Endothelial cell of umbilical vein (primary cell): ENCODE data around the gene TSPAN5. TPM values are rescaled to one million over a fixed set of nuclear protein-coding genes. Genes with fewer than 3 reads are reported as not detected.

Experiments
- BruUV-seq: library from RNA; stranded (reverse); fragments of 400-500 nt; replicated peaks from 2 replicates; lab custom pipeline; 2021; lab: Mats Ljungman, UMichigan
- CTCF ChIA-PET: fragments of 300-600, 350-600 bp; sonication (Branson Sonifier 250); formaldehyde crosslinking; loops from one replicate; lab custom pipeline; 2021; ENCODE audit warnings: antibody characterized with exemption, inconsistent platforms; lab: Charles Lee
- POLR2A ChIA-PET: fragments of 300-600, 350-600 bp; sonication (Branson Sonifier 250); formaldehyde crosslinking; loops from one replicate; lab custom pipeline; 2021; ENCODE audit warnings: antibody characterized with exemption, inconsistent platforms; lab: Charles Lee
- DNase-seq: peaks from one replicate; pipeline ENCODE4 v3.0.0-alpha.2; 2011; ENCODE audit warnings: low read depth, low spot score
- FAIRE-seq: peaks from 2 replicates; lab custom pipeline; 2011; peaks lifted over from hg19 to GRCh38; lab: Jason Lieb, UNC
- H2AFZ ChIP-seq: 2 replicates; pipeline ENCODE4 v1.6.0; 2012; ENCODE audit warnings: low read depth, low read length, control low read depth, inconsistent platforms
- H3K27ac ChIP-seq: 2 replicates; pipeline ENCODE4 v1.5.1; 2011; ENCODE audit warnings: low read depth, mild to moderate bottlenecking, control low read depth, low read length, moderate library complexity; ENCODE audit not compliant: insufficient read depth
- H3K27me3 ChIP-seq, 2 experiments: 2 replicates each; pipeline versions ENCODE4 v1.6.0 to v1.6.1; 2011; ENCODE audit warnings: low read length in 2 of 2, mixed read lengths in 1 of 2; ENCODE audit not compliant: control insufficient read depth in 2 of 2, insufficient read depth in 2 of 2
- H3K36me3 ChIP-seq, 2 experiments: 2 replicates in 1 of 2; 3 replicates in 1 of 2; pipeline ENCODE4 v1.5.1; 2011; ENCODE audit warnings: low read length in 2 of 2, mild to moderate bottlenecking in 1 of 2, moderate library complexity in 1 of 2; ENCODE audit not compliant: control insufficient read depth in 2 of 2, insufficient read depth in 2 of 2; ENCODE audit errors: extremely low read depth in 1 of 2
- H3K4me1 ChIP-seq: 3 replicates; pipeline ENCODE4 v1.5.1; 2011; ENCODE audit warnings: mild to moderate bottlenecking, low read length; ENCODE audit not compliant: control insufficient read depth, insufficient read depth; ENCODE audit errors: extremely low read depth
- H3K4me2 ChIP-seq: 2 replicates; pipeline ENCODE4 v1.6.1; 2011; ENCODE audit warnings: low read length, control low read depth, mixed read lengths; ENCODE audit not compliant: insufficient read depth
- H3K4me3 ChIP-seq, 3 experiments: fragments of 200-600 bp in 1 of 3; sonication (generic), shearing (Covaris generic) in 1 of 3; replicated peaks in 1 of 3; 2 replicates each; pipeline ENCODE4 v1.5.1; 2011 to 2016; ENCODE audit warnings: control low read depth in 3 of 3, low read length in 3 of 3, mild to moderate bottlenecking in 2 of 3, inconsistent platforms in 1 of 3, low read depth in 1 of 3, moderate library complexity in 1 of 3; ENCODE audit not compliant: insufficient read depth in 1 of 3
- H3K79me2 ChIP-seq: 2 replicates; pipeline ENCODE4 v1.6.0; 2012; ENCODE audit warnings: low read length, inconsistent platforms; ENCODE audit not compliant: control insufficient read depth, insufficient read depth
- H3K9ac ChIP-seq: replicated peaks from 2 replicates; pipeline ENCODE3; 2011; ENCODE audit warnings: low read length, control low read depth; ENCODE audit not compliant: insufficient read depth; ENCODE audit errors: extremely low read depth
- H3K9me1 ChIP-seq: replicated peaks from 3 replicates; pipeline ENCODE4 v1.6.0; 2011; ENCODE audit warnings: mild to moderate bottlenecking, low read length; ENCODE audit not compliant: control insufficient read depth, insufficient read depth; ENCODE audit errors: extremely low read depth
- H3K9me3 ChIP-seq: replicated peaks from 2 replicates; pipeline ENCODE4 v1.5.1; 2012; ENCODE audit warnings: low read length, inconsistent platforms; ENCODE audit not compliant: control insufficient read depth, insufficient read depth
- H4K20me1 ChIP-seq: replicated peaks from 2 replicates; pipeline ENCODE3; 2011; ENCODE audit warnings: mild to moderate bottlenecking, low read length; ENCODE audit not compliant: control insufficient read depth, insufficient read depth; ENCODE audit errors: extremely low read depth
- CTCF ChIP-seq, 2 donors: IDR thresholded peaks; 1 replicate in 1 of 2; 2 replicates in 1 of 2; pipeline ENCODE4 v1.5.1; 2011; ENCODE audit warnings: low read length in 2 of 2, mild to moderate bottlenecking in 2 of 2, moderate library complexity in 2 of 2, control low read depth in 1 of 2, inconsistent platforms in 1 of 2, low read depth in 1 of 2; ENCODE audit not compliant: insufficient read depth in 1 of 2; ENCODE audit errors: extremely low read depth in 1 of 2
- EZH2 ChIP-seq: IDR thresholded peaks from 2 replicates; pipeline ENCODE4 v1.6.1; 2012; ENCODE audit warnings: borderline replicate concordance, low read depth, mild to moderate bottlenecking, moderate library complexity, low read length, inconsistent platforms; ENCODE audit not compliant: severe bottlenecking
- FOS ChIP-seq: IDR thresholded peaks from 2 replicates; pipeline ENCODE4 v1.6.1; 2011; ENCODE audit warnings: mild to moderate bottlenecking, low read length, moderate library complexity, borderline replicate concordance; ENCODE audit not compliant: insufficient read depth
- GATA2 ChIP-seq: IDR thresholded peaks from 2 replicates; pipeline ENCODE4 v1.7.0; 2011; ENCODE audit warnings: low read depth, mild to moderate bottlenecking, moderate library complexity, mixed read lengths, low read length; ENCODE audit not compliant: insufficient read length, insufficient read depth
- JUN ChIP-seq: IDR thresholded peaks from 2 replicates; pipeline ENCODE4 v1.6.1; 2011; ENCODE audit warnings: borderline replicate concordance, low read depth; ENCODE audit not compliant: insufficient read length, insufficient read depth
- MAX ChIP-seq: IDR thresholded peaks from 2 replicates; pipeline ENCODE4 v1.6.1; 2011; ENCODE audit not compliant: insufficient read depth, insufficient read length
- MYC ChIP-seq: IDR thresholded peaks from one replicate; pipeline ENCODE4 v1.6.1; 2011; ENCODE audit warnings: mild to moderate bottlenecking, low read depth, low read length
- POLR2A ChIP-seq: IDR thresholded peaks from 2 replicates; pipeline ENCODE4 v1.6.1; 2012; ENCODE audit warnings: low read depth, mild to moderate bottlenecking, control low read depth, low read length
- POLR2AphosphoS5 ChIP-seq: IDR thresholded peaks from 2 replicates; pipeline ENCODE4 v1.6.1; 2012; ENCODE audit warnings: low read depth, mild to moderate bottlenecking, control low read depth, low read length, moderate library complexity; ENCODE audit not compliant: insufficient read depth
- dilution Hi-C: fragments of 300-500 bp; cut with MboI; formaldehyde crosslinking; loops from one replicate; pipeline ENCODE4 v1.15.0; 2019; ENCODE audit warnings: low sequenced_read_pairs; ENCODE audit not compliant: extremely low pct_ligation_motif_present
- intact Hi-C: fragments of 100-400 bp; cut with micrococcal nuclease; formaldehyde crosslinking; loops from one replicate; pipeline ENCODE4 v1.10.0; 2022
- polyA plus RNA-seq, 4 experiments: library from polyadenylated mRNA; depleted of rRNA in 3 of 4; stranded (reverse) in 3 of 4; unstranded in 1 of 4; fragments of >200 nt; gene quantifications; 2 replicates each; pipeline versions ENCODE4 v1.2.1 to v1.2.3, GENCODE V29; 2011 to 2012; ENCODE audit warnings: missing spikeins in 1 of 4
- total RNA-seq: library from RNA; stranded (reverse); gene quantifications from 2 replicates; pipeline ENCODE4 v1.2.3, GENCODE V29; 2021

TSPAN5 gene
- total and polyA plus RNA-seq, 2 donors (not counting 3 experiments of a cell fraction or from before 2014, with no cell fraction given): 45.1 to 50.2 TPM

- H3K36me3 ChIP-seq: no peaks in the 10 kb centered on the region
- ChIA-PET CTCF (no interaction called here), POLR2A (no interaction called here)
- H3K9me1 ChIP-seq: no peaks in the 10 kb centered on the region
- peak overlapping the region; percentile 86 for H3K4me2 ChIP-seq
- H3K79me2 ChIP-seq: peaks cover 78% of the 10 kb centered on the region
- TF ChIP-seq POLR2AphosphoS5 (peak; percentile 38), FOS (peak; percentile 6), GATA2 (no peak)
- H3K27ac ChIP-seq: peak overlapping the region; percentile 74
- H4K20me1 ChIP-seq: no peaks in the 10 kb centered on the region
- dilution Hi-C loops: no loop called here
- no peak for FAIRE-seq
- H3K4me1 ChIP-seq: peaks cover 45% of the 10 kb centered on the region
- no peak overlapping the region for H2AFZ ChIP-seq
- H3K9ac ChIP-seq: no peak overlapping the region
- intact Hi-C loops: loop anchor here (5.0 to 10.0 kb wide), 3 partner anchors 118 to 779 kb away; no protein-coding TSS in a partner anchor
- peak overlapping the region in 1 of 3 experiments; percentile 36 for H3K4me3 ChIP-seq
- H3K27me3 ChIP-seq: no peaks in the 10 kb centered on the region
- H3K9me3 ChIP-seq: no peaks in the 10 kb centered on the region
- no TSS peak for BruUV-seq
- peak; percentile 44 for DNase-seq
These were observed 33.0 kb downstream of the TSPAN5 start for GRCh38 chr4:98625399-98625798.

GRCh38 chr4:98624642-98625041 is 33.8 kb downstream of the TSPAN5 start:
- POLR2A ChIA-PET: no interaction called here
- Histone ChIP-seq H3K4me2 (peak overlapping the region; percentile 86), H3K9me3 (no peaks in the 10 kb centered on the region), H3K9ac (no peak overlapping the region), H3K9me1 (no peaks in the 10 kb centered on the region), H3K27ac (no peak overlapping the region), H3K79me2 (peaks cover 78% of the 10 kb centered on the region), H4K20me1 (no peaks in the 10 kb centered on the region), H3K4me3 (no peak overlapping the region), H3K36me3 (peaks cover 0 to 3% of the 10 kb centered on the region in 2 experiments), H3K4me1 (peaks cover 45% of the 10 kb centered on the region), H3K27me3 (no peaks in the 10 kb centered on the region), H2AFZ (no peak overlapping the region)
- dilution Hi-C loops: no loop called here
- intact Hi-C loops: loop anchor here (5.0 to 10.0 kb wide), 3 partner anchors 117 to 780 kb away; no protein-coding TSS in a partner anchor
- TF ChIP-seq GATA2 (no peak), CTCF (IDR thresholded peaks at IDR 0.05; ENCODE audit: extremely low read depth in 1 of 2, insufficient read depth in 1 of 2, low read depth in 1 of 2, low read length in 2 of 2) (no peak), POLR2AphosphoS5 (no peak), FOS (no peak), MYC (no peak), MAX (no peak), EZH2 (no peak), JUN (no peak), POLR2A (no peak)
- CTCF ChIA-PET: interaction anchor here (1.6 kb wide), 1 partner anchor 19 kb away, joined by 3 read pairs; no protein-coding TSS in a partner anchor
- DNase-seq (no peak), FAIRE-seq (no peak)
- BruUV-seq: no TSS peak
